ENCODE data around the gene MTMR12.
"Not testable (repeated sequence)": the region's sequence is repeated elsewhere in the genome, so short reads cannot be mapped to it uniquely, and the experiment has no call there.

MTMR12 gene

GRCh38 chr5:32289986-32290385 is 22.8 kb downstream of the MTMR12 start:
- not testable (repeated sequence) for H3K9me3 ChIP-seq (ENCODE audit: control insufficient read depth, low read length); H3K36me3 ChIP-seq (ENCODE audit: control insufficient read depth, insufficient read depth, low read length); H3K4me3 ChIP-seq (ENCODE audit: insufficient read depth, low read depth, low read length, poor library complexity, severe bottlenecking); DNase-seq; H3K27ac ChIP-seq (ENCODE audit: insufficient read depth, low read length, poor library complexity, severe bottlenecking); H3K4me1 ChIP-seq (ENCODE audit: control insufficient read depth, insufficient read depth, low read length, poor library complexity, severe bottlenecking); H3K27me3 ChIP-seq (replicated peaks; ENCODE audit: control insufficient read depth, insufficient read depth, low read length, poor library complexity, severe bottlenecking)

DNA sequence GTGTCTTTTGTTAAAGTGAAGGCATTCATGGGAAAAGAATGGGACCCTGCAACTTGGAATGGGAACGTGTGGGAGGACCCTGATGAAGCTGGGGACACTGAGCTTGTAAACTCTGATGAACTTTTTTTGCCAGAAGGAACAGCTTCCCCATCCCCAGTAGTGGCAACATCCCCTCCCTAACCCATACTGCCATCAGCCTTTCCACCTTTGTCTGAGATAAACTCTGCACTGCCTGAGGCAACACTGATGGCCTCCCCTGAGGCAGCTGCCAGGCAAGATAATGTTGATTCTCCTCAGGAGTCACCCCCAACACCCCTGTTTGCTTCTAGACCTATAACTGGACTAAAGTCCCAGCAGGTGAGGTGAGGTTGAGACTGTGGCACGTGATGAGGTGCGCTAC is 24.6 kb downstream of the MTMR12 start:
- H3K9me3 ChIP-seq (ENCODE audit: control insufficient read depth, low read length); DNase-seq; H3K27me3 ChIP-seq (replicated peaks; ENCODE audit: control insufficient read depth, insufficient read depth, low read length, poor library complexity, severe bottlenecking): not testable (repeated sequence)

GRCh38 chr5:32287525-32287924 is 25.2 kb downstream of the MTMR12 start:
- H3K9me3 ChIP-seq (ENCODE audit: control insufficient read depth, low read length); H3K36me3 ChIP-seq (ENCODE audit: control insufficient read depth, insufficient read depth, low read length); H3K27ac ChIP-seq (ENCODE audit: insufficient read depth, low read length, poor library complexity, severe bottlenecking); DNase-seq; H3K27me3 ChIP-seq (replicated peaks; ENCODE audit: control insufficient read depth, insufficient read depth, low read length, poor library complexity, severe bottlenecking); H3K4me3 ChIP-seq (ENCODE audit: insufficient read depth, low read depth, low read length, poor library complexity, severe bottlenecking); H3K4me1 ChIP-seq (ENCODE audit: control insufficient read depth, insufficient read depth, low read length, poor library complexity, severe bottlenecking): not testable (repeated sequence)

More for the DNA sequence above, 24.6 kb downstream of the MTMR12 start:
- H3K27ac ChIP-seq (ENCODE audit: insufficient read depth, low read length, poor library complexity, severe bottlenecking); H3K36me3 ChIP-seq (ENCODE audit: control insufficient read depth, insufficient read depth, low read length); H3K4me3 ChIP-seq (ENCODE audit: insufficient read depth, low read depth, low read length, poor library complexity, severe bottlenecking); H3K4me1 ChIP-seq (ENCODE audit: control insufficient read depth, insufficient read depth, low read length, poor library complexity, severe bottlenecking): not testable (repeated sequence)

DNA sequence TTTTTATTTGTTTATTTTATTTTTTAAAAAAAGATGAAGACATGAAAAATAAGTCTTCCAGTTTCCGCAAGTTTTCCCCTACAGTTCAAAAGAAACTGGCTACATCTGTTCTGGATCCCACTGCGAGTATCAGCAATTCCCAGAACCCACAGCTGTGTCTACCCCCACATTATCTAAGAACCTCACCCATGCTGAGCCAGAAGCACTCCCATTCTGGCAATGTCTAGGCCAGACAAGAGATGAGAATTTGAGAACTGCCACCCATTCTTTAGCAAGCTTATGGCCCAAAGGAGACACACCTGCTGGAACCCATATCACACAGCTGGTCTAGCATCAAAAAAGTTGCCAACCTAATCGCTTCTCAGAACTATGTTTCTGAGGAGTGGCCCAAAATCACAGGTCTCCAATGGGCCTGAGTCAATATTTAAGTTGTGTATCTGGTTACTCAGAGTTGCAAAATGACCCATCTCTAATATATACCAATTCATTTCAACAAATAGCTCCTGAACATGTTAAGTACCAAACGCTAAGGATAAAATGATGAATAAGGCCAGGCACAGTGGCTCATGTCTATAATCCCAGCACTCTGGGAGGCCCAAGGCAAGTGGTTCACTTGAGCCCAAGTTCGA is 27.1 kb downstream of the MTMR12 start:
- H3K27ac ChIP-seq (ENCODE audit: insufficient read depth, low read length, poor library complexity, severe bottlenecking) = no peak overlapping the region

DNA sequence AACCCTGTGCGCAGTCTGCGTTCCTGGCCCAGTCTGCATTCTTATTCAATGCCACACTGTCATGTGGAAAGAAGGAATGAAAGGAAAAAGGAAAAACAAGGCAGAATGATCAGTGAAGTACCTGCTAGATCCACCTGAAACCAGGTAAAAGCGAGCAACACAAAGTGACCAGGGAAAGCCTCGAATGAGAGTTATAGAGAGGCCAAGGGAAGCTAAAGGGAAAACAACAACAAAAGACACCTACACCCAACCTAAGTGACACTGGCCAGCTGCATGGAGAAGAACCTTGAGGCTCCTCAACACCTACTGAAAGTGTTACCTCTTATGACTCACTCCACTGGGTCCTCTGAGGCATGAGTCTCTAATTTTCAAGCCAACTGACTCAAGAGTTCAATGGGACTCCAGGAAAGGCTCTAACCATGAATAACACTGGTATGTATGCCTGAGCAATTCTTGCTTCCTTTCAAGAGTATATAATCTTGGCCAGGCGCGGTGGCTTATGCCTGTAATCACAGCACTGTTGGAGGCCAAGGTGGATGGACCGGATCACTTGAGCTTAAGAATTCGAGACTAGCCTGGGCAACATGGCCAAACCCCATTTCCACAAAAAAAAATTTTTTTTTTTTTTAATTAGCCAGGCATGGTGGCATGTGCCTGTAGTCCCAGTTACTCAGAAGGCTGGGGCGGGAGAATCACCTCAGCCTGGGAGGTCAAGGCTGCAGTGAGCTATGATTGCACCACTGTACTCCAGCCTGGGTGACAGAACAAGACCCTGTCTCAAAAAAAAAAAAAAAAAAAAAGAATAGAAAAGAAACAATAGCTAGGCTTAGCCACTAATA is 29.0 kb downstream of the MTMR12 start:
- no peaks in the 10 kb centered on the region for H3K27me3 ChIP-seq (replicated peaks; ENCODE audit: control insufficient read depth, insufficient read depth, low read length, poor library complexity, severe bottlenecking)
- H3K27ac ChIP-seq (ENCODE audit: insufficient read depth, low read length, poor library complexity, severe bottlenecking) = no peak overlapping the region
- DNase-seq = no peak
- H3K4me1 ChIP-seq (ENCODE audit: control insufficient read depth, insufficient read depth, low read length, poor library complexity, severe bottlenecking) = no peaks in the 10 kb centered on the region
- no peaks in the 10 kb centered on the region for H3K9me3 ChIP-seq (ENCODE audit: control insufficient read depth, low read length)
- H3K4me3 ChIP-seq (ENCODE audit: insufficient read depth, low read depth, low read length, poor library complexity, severe bottlenecking) = no peak overlapping the region
- H3K36me3 ChIP-seq (ENCODE audit: control insufficient read depth, insufficient read depth, low read length) = no peaks in the 10 kb centered on the region

More for the DNA sequence above, 27.1 kb downstream of the MTMR12 start:
- no peak for DNase-seq
- no peaks in the 10 kb centered on the region for H3K27me3 ChIP-seq (replicated peaks; ENCODE audit: control insufficient read depth, insufficient read depth, low read length, poor library complexity, severe bottlenecking)
- H3K9me3 ChIP-seq (ENCODE audit: control insufficient read depth, low read length) = no peaks in the 10 kb centered on the region
- no peak overlapping the region for H3K4me3 ChIP-seq (ENCODE audit: insufficient read depth, low read depth, low read length, poor library complexity, severe bottlenecking)
- no peaks in the 10 kb centered on the region for H3K4me1 ChIP-seq (ENCODE audit: control insufficient read depth, insufficient read depth, low read length, poor library complexity, severe bottlenecking)
- no peaks in the 10 kb centered on the region for H3K36me3 ChIP-seq (ENCODE audit: control insufficient read depth, insufficient read depth, low read length)

DNA sequence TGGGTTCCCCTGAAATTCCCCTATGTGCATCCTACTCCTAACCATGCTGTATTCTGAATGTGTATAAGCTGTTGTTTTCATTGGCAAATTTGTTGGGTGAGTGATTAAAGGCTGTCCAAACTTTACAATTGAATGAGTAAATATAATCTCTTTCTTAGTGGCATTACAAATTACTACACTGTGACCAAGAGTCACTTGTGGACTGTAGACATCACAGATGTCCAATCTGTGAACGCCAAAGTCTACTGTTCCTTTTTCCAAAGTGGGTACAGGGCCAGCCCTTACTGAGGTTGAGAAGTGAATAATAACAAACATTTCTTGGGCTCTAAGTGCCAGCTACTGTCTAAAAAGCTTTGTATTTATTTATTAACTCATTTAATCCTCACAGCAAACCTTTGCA is 29.7 kb downstream of the MTMR12 start:
- no peaks in the 10 kb centered on the region for H3K27me3 ChIP-seq (replicated peaks; ENCODE audit: control insufficient read depth, insufficient read depth, low read length, poor library complexity, severe bottlenecking)
- no peak overlapping the region for H3K4me3 ChIP-seq (ENCODE audit: insufficient read depth, low read depth, low read length, poor library complexity, severe bottlenecking)
- no peaks in the 10 kb centered on the region for H3K36me3 ChIP-seq (ENCODE audit: control insufficient read depth, insufficient read depth, low read length)
- H3K9me3 ChIP-seq (ENCODE audit: control insufficient read depth, low read length) = no peaks in the 10 kb centered on the region
- no peak for DNase-seq
- no peak overlapping the region for H3K27ac ChIP-seq (ENCODE audit: insufficient read depth, low read length, poor library complexity, severe bottlenecking)
- H3K4me1 ChIP-seq (ENCODE audit: control insufficient read depth, insufficient read depth, low read length, poor library complexity, severe bottlenecking) = no peaks in the 10 kb centered on the region

DNA sequence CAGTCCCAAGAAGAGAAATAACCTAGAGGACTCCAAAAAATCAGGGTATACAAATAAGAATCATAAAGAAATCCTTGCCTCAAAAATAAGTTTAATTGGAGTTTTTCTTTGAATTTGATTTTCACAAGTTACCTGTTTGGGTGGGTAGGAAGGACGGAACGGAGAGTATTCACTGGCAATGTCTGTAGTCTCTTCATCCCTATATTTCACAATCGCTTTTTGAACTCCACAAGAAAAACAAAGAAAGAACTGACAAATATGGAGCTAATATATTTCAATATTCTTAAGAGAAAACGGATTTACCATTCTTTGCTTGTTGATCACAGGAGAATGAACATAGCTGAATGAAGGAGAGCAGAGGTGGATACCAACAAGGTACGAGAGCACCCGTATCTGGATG is 30.1 kb downstream of the MTMR12 start:
- Histone ChIP-seq H3K27ac (ENCODE audit: insufficient read depth, low read length, poor library complexity, severe bottlenecking) (no peak overlapping the region), H3K36me3 (ENCODE audit: control insufficient read depth, insufficient read depth, low read length) (no peaks in the 10 kb centered on the region), H3K4me3 (ENCODE audit: insufficient read depth, low read depth, low read length, poor library complexity, severe bottlenecking) (no peak overlapping the region), H3K9me3 (ENCODE audit: control insufficient read depth, low read length) (no peaks in the 10 kb centered on the region), H3K4me1 (ENCODE audit: control insufficient read depth, insufficient read depth, low read length, poor library complexity, severe bottlenecking) (peaks cover under 1% of the 10 kb centered on the region), H3K27me3 (replicated peaks; ENCODE audit: control insufficient read depth, insufficient read depth, low read length, poor library complexity, severe bottlenecking) (no peaks in the 10 kb centered on the region)
- no peak for DNase-seq

GRCh38 chr5:32281378-32282133 is 31.2 kb downstream of the MTMR12 start:
- DNase-seq; H3K27me3 ChIP-seq (replicated peaks; ENCODE audit: control insufficient read depth, insufficient read depth, low read length, poor library complexity, severe bottlenecking); H3K4me3 ChIP-seq (ENCODE audit: insufficient read depth, low read depth, low read length, poor library complexity, severe bottlenecking); H3K4me1 ChIP-seq (ENCODE audit: control insufficient read depth, insufficient read depth, low read length, poor library complexity, severe bottlenecking); H3K9me3 ChIP-seq (ENCODE audit: control insufficient read depth, low read length); H3K36me3 ChIP-seq (ENCODE audit: control insufficient read depth, insufficient read depth, low read length); H3K27ac ChIP-seq (ENCODE audit: insufficient read depth, low read length, poor library complexity, severe bottlenecking): not testable (repeated sequence)

DNA sequence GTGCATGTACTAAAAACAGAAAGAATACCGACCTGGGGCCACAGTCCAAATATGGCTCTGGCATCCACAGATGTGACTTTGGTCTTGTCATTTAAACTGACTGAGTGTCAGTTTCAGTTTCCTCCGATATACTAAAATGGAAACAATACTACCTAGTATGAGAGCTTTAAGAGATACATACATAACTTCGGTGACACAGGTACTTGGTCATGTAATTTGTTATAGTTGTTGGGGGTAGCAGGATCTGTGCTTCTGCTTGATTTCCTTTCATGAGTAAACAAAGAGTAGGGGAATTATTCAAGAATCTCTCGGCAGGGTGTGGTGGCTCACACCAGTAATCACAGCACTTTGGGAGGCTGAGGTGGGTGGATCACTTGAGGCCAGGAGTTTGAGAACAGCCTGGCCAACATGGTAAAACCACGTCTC is 32.1 kb downstream of the MTMR12 start:
- Histone ChIP-seq H3K27ac (ENCODE audit: insufficient read depth, low read length, poor library complexity, severe bottlenecking) (no peak overlapping the region), H3K36me3 (ENCODE audit: control insufficient read depth, insufficient read depth, low read length) (no peaks in the 10 kb centered on the region), H3K4me3 (ENCODE audit: insufficient read depth, low read depth, low read length, poor library complexity, severe bottlenecking) (no peak overlapping the region), H3K4me1 (ENCODE audit: control insufficient read depth, insufficient read depth, low read length, poor library complexity, severe bottlenecking) (peaks cover 5% of the 10 kb centered on the region), H3K9me3 (ENCODE audit: control insufficient read depth, low read length) (no peaks in the 10 kb centered on the region), H3K27me3 (replicated peaks; ENCODE audit: control insufficient read depth, insufficient read depth, low read length, poor library complexity, severe bottlenecking) (no peaks in the 10 kb centered on the region)
- no peak for DNase-seq

DNA sequence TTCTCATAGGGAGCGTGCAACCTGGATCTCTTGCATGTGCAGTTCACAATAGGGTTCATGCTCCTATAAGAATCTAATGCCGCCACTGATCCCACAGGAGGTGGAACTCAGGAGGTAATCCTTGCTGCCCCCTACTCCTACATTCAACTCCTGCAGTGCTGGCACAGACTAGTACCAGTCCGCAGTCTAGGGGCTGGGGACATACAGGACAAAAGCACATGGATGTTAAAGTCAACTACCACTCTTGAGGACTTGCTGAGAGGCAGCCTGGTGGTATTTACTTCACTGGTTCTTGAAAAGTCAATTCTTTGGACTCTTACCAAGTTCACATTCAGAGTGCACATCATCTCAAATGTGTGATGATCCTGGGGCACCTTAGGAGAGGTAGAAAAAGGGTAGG is 33.0 kb downstream of the MTMR12 start:
- no peaks in the 10 kb centered on the region for H3K27me3 ChIP-seq (replicated peaks; ENCODE audit: control insufficient read depth, insufficient read depth, low read length, poor library complexity, severe bottlenecking)
- H3K9me3 ChIP-seq (ENCODE audit: control insufficient read depth, low read length) = no peaks in the 10 kb centered on the region
- H3K4me1 ChIP-seq (ENCODE audit: control insufficient read depth, insufficient read depth, low read length, poor library complexity, severe bottlenecking) = peaks cover 5% of the 10 kb centered on the region
- no peak for DNase-seq
- no peak overlapping the region for H3K27ac ChIP-seq (ENCODE audit: insufficient read depth, low read length, poor library complexity, severe bottlenecking)
- H3K4me3 ChIP-seq (ENCODE audit: insufficient read depth, low read depth, low read length, poor library complexity, severe bottlenecking) = no peak overlapping the region
- H3K36me3 ChIP-seq (ENCODE audit: control insufficient read depth, insufficient read depth, low read length) = no peaks in the 10 kb centered on the region
